D721Med (cell line): ENCODE data around the gene DNAJC18.

ENCODE experiments used
- DNase-seq: peaks from one replicate; pipeline ENCODE4 v3.0.0; 2011; ENCODE audit warnings: low spot score; ENCODE audit not compliant: insufficient read length
- FAIRE-seq: peaks from 2 replicates; lab custom pipeline; 2011; peaks lifted over from hg19 to GRCh38; lab: Jason Lieb, UNC
- TF ChIP-seq, protein P1 (sequence below): IDR thresholded peaks from 2 replicates; pipeline ENCODE4 v1.5.1; 2012; ENCODE audit warnings: mild to moderate bottlenecking, control low read depth; ENCODE audit not compliant: insufficient read depth; ENCODE audit errors: missing control alignments

Gene DNAJC18

GRCh38 chr5:139404484-139404840 is 34.9 kb downstream of the DNAJC18 start:
- TF ChIP-seq, protein P1, sequence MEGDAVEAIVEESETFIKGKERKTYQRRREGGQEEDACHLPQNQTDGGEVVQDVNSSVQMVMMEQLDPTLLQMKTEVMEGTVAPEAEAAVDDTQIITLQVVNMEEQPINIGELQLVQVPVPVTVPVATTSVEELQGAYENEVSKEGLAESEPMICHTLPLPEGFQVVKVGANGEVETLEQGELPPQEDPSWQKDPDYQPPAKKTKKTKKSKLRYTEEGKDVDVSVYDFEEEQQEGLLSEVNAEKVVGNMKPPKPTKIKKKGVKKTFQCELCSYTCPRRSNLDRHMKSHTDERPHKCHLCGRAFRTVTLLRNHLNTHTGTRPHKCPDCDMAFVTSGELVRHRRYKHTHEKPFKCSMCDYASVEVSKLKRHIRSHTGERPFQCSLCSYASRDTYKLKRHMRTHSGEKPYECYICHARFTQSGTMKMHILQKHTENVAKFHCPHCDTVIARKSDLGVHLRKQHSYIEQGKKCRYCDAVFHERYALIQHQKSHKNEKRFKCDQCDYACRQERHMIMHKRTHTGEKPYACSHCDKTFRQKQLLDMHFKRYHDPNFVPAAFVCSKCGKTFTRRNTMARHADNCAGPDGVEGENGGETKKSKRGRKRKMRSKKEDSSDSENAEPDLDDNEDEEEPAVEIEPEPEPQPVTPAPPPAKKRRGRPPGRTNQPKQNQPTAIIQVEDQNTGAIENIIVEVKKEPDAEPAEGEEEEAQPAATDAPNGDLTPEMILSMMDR = no peak
- DNase-seq (no peak), FAIRE-seq (no peak)

GRCh38 chr5:139403787-139404483 is 35.4 kb downstream of the DNAJC18 start, which contains the start of gene SPATA24:
SPATA24 (minus strand) TSS chr5:139404089; CDS start chr5:139404060, 29 bp downstream.
- DNase-seq (peak; percentile 90), FAIRE-seq (no peak)
- TF ChIP-seq, protein P1 = no peak

- FAIRE-seq (no peak), DNase-seq (no peak)
- TF ChIP-seq, protein P1 = no peak
These were observed 35.9 kb downstream of the DNAJC18 start for GRCh38 chr5:139403418-139403786.

DNA sequence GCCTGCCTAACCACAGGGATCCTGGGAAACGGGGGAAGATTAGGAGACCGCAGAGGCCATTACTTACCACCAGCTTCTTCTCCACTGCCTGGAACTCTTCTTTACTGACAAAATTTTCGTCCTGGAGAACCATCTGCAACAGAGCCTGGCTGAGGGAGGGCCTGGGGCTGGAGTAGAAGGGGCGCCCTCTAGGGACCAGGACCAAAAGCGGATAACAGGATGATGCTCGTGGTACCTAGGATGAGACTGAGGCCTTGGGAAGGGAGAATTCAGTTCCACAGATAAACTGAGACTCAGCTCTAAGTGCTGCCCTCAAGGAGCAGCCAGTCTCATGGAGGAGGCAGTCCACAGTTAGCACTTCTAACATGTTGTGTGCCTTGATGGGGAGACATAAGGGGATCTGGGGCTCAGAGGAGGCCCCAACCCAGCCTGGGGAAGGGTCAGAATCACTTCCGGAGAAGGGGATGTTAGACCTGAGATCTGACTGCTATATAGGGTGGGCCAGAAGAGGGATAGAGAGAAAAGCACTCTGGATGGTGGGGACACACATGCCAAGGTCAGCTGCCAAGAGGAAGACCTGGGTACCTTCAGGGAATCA is 36.7 kb downstream of the DNAJC18 start:
- FAIRE-seq (no peak), DNase-seq (no peak)
- TF ChIP-seq, protein P1 = peak; percentile 49

- DNase-seq (no peak), FAIRE-seq (no peak)
- TF ChIP-seq, protein P1 = no peak
These were observed 37.8 kb downstream of the DNAJC18 start for GRCh38 chr5:139401546-139401945.

GRCh38 chr5:139399501-139400121 is 39.7 kb downstream of the DNAJC18 start:
- TF ChIP-seq, protein P1 = no peak
- no peak for DNase-seq
- no peak for FAIRE-seq
